Calu3 (cell line): ENCODE measurements around the gene BCL11A. TPM values are rescaled to one million over a fixed set of nuclear protein-coding genes. Genes with fewer than 3 reads are reported as not detected.

ENCODE experiments used
- BruUV-seq: library from RNA; stranded (reverse); fragments of 400-500 nt; replicated peaks from 2 replicates; lab custom pipeline; 2021; lab: Mats Ljungman, UMichigan
- CTCF ChIA-PET: fragments of 300-600 bp; sonication (Branson Sonifier 250); formaldehyde crosslinking; loops from one replicate; lab custom pipeline; 2022; ENCODE audit warnings: antibody characterized with exemption; lab: Charles Lee
- DNase-seq: peaks from one replicate; pipeline ENCODE4 v3.0.0; 2022
- H3K27ac Mint-ChIP-seq: one replicate; pipeline ENCODE4 v1.8.0; 2022; ENCODE audit warnings: mixed read lengths; ENCODE audit not compliant: unreplicated experiment
- H3K27me3 Mint-ChIP-seq: one replicate; pipeline ENCODE4 v1.8.0; 2022; ENCODE audit warnings: mixed read lengths; ENCODE audit not compliant: unreplicated experiment
- H3K36me3 Mint-ChIP-seq: one replicate; pipeline ENCODE4 v1.8.0; 2022; ENCODE audit warnings: mild to moderate bottlenecking, moderate library complexity, mixed read lengths; ENCODE audit not compliant: insufficient read depth, unreplicated experiment
- H3K4me1 Mint-ChIP-seq: one replicate; pipeline ENCODE4 v1.8.0; 2022; ENCODE audit warnings: mild to moderate bottlenecking, low read depth, mixed read lengths; ENCODE audit not compliant: unreplicated experiment
- H3K4me3 Mint-ChIP-seq: one replicate; pipeline ENCODE4 v1.8.0; 2022; ENCODE audit warnings: mild to moderate bottlenecking, low read depth, moderate library complexity, mixed read lengths; ENCODE audit not compliant: unreplicated experiment
- H3K9me3 Mint-ChIP-seq: one replicate; pipeline ENCODE4 v1.8.0; 2022; ENCODE audit warnings: low read depth, mixed read lengths; ENCODE audit not compliant: unreplicated experiment
- intact Hi-C: fragments of 100-400 bp; cut with micrococcal nuclease; formaldehyde crosslinking; loops from one replicate; pipeline ENCODE4 v1.10.0; 2022; ENCODE audit not compliant: unreplicated experiment
- total RNA-seq: library from RNA; stranded (reverse); gene quantifications from 2 replicates; pipeline ENCODE4 v1.2.3, GENCODE V29; 2022
- TF ChIP-seq, protein P1 (sequence below): fragments of 200-600 bp; IDR thresholded peaks from one replicate; pipeline ENCODE4 v1.8.0; 2022; ENCODE audit warnings: antibody characterized with exemption; ENCODE audit not compliant: unreplicated experiment

The BCL11A gene
- total RNA-seq, 1 experiment from 2014 or later = 8.5 TPM

DNA sequence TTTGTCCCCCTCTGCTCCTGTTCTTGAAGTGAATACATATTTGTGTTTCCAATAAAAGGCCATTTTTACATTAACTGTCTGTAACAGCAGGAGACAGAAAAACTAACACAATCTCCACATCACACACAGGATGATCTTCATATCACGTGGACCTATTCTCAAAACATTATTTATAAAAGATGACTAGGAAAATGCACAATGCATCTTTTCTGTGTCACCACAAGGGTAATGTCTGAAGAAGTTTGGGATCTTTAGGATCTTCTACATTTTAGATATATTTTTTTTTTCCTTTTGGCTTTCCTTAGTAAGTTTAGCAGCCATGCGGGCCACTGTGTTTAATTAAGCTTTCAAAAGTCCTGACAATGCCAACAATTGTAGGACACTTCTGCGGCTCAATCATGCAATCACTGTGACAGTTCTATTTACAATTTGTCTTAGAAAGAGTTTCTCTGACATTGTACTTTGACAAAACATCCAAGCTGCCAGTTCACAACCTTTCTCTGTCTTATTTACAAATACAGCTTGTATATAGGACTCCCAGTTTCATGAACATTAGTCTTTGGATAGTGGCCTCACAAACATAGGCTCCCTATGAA is 12.3 kb downstream of the BCL11A start:
- no peaks in the 10 kb centered on the region for H3K4me1 Mint-ChIP-seq
- BruUV-seq = no TSS peak
- CTCF ChIA-PET = no interaction called here
- H3K27me3 Mint-ChIP-seq = peaks cover 58% of the 10 kb centered on the region
- no peak overlapping the region for H3K4me3 Mint-ChIP-seq
- DNase-seq = no peak
- no peaks in the 10 kb centered on the region for H3K9me3 Mint-ChIP-seq
- TF ChIP-seq, protein P1, sequence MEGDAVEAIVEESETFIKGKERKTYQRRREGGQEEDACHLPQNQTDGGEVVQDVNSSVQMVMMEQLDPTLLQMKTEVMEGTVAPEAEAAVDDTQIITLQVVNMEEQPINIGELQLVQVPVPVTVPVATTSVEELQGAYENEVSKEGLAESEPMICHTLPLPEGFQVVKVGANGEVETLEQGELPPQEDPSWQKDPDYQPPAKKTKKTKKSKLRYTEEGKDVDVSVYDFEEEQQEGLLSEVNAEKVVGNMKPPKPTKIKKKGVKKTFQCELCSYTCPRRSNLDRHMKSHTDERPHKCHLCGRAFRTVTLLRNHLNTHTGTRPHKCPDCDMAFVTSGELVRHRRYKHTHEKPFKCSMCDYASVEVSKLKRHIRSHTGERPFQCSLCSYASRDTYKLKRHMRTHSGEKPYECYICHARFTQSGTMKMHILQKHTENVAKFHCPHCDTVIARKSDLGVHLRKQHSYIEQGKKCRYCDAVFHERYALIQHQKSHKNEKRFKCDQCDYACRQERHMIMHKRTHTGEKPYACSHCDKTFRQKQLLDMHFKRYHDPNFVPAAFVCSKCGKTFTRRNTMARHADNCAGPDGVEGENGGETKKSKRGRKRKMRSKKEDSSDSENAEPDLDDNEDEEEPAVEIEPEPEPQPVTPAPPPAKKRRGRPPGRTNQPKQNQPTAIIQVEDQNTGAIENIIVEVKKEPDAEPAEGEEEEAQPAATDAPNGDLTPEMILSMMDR = no peak
- no peaks in the 10 kb centered on the region for H3K36me3 Mint-ChIP-seq
- intact Hi-C loops = no loop called here
- no peak overlapping the region for H3K27ac Mint-ChIP-seq

DNA sequence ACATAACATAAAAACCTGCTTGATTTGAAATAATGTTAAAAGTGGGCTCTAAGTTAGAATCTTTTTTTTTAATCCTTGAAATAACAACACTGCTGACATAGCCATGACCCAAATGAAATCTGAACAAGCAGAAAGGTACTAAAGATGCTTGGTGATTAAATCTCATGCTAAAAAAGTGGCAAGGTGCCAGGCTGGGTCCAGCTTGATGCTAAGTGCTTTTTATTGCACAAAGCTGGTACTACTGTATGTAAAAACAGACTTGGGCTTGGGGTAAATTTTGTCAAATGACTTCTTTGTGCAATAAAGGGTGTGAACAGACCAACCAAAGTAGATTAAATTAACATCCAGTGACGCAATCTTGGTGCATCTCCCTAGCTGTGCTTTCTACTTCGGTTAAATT is 13.4 kb downstream of the BCL11A start:
- CTCF ChIA-PET = interaction anchor here (0.5 kb wide), 1 partner anchor 22 kb away, joined by 3 read pairs; no protein-coding TSS in a partner anchor
- TF ChIP-seq, protein P1 = no peak
- no peak overlapping the region for H3K4me3 Mint-ChIP-seq
- H3K9me3 Mint-ChIP-seq = no peaks in the 10 kb centered on the region
- H3K27me3 Mint-ChIP-seq = peaks cover 58% of the 10 kb centered on the region
- H3K27ac Mint-ChIP-seq = no peak overlapping the region
- intact Hi-C loops = no loop called here
- no peak for DNase-seq
- H3K4me1 Mint-ChIP-seq = no peaks in the 10 kb centered on the region
- no peaks in the 10 kb centered on the region for H3K36me3 Mint-ChIP-seq
- BruUV-seq = no TSS peak

DNA sequence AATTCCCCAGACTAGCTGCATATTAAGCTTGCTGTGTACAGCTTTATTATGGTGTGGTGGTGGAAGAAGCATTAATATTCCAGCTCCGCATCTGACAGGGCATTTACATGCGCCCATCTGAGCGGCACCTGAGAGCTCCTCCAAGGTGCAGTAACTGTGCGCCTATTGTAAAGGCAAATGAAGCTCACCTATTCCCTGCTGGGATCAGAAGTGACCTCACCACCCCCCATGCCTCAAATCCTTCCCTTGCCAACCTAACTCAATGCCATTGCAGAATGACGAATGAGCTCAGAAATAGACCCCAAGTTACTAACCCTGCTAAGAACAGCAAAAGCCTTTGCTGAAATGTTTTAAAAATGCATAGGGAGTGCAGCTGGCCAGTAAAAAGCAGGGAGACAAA is 14.3 kb downstream of the BCL11A start:
- peaks cover 58% of the 10 kb centered on the region for H3K27me3 Mint-ChIP-seq
- TF ChIP-seq, protein P1 = no peak
- H3K9me3 Mint-ChIP-seq = no peaks in the 10 kb centered on the region
- DNase-seq = no peak
- CTCF ChIA-PET = interaction anchor here (0.6 kb wide), 1 partner anchor 11 kb away, joined by 4 read pairs; no protein-coding TSS in a partner anchor
- H3K4me1 Mint-ChIP-seq = no peaks in the 10 kb centered on the region
- intact Hi-C loops = no loop called here
- BruUV-seq = no TSS peak
- H3K36me3 Mint-ChIP-seq = no peaks in the 10 kb centered on the region
- no peak overlapping the region for H3K27ac Mint-ChIP-seq
- H3K4me3 Mint-ChIP-seq = no peak overlapping the region

DNA sequence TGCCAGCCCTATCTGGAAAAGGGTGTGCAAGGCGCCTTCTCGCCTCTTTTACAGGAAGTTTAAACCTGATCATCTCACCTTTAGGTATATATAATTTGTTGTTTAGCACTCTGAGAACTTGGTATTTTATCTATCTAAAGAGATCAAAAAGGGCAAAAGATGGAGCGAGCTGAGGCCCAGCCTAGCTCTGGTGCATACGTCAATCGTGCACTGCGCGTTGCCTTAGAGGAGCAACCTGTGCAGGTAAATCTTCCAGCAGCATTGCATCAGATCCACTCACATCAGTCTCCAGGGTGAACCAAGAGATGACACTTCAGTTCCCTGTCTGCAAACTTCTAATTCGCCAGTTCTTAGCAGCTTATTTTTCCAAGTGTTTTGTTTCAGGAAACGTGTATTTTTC is 15.4 kb downstream of the BCL11A start:
- DNase-seq = no peak
- Mint-ChIP-seq H3K9me3 (no peaks in the 10 kb centered on the region), H3K36me3 (no peaks in the 10 kb centered on the region), H3K4me3 (no peak overlapping the region), H3K4me1 (peaks cover under 1% of the 10 kb centered on the region), H3K27ac (no peak overlapping the region), H3K27me3 (peaks cover 63% of the 10 kb centered on the region)
- TF ChIP-seq, protein P1 = no peak
- no TSS peak for BruUV-seq
- CTCF ChIA-PET = no interaction called here
- intact Hi-C loops = no loop called here
